ENCODE results near the gene BPIFB1. TPM values are rescaled to one million over a fixed set of nuclear protein-coding genes. Genes with fewer than 3 reads are reported as not detected.

The BPIFB1 gene
- polyA plus RNA-seq, 4 donors: 2.6 TPM; not detected in 3

DNA sequence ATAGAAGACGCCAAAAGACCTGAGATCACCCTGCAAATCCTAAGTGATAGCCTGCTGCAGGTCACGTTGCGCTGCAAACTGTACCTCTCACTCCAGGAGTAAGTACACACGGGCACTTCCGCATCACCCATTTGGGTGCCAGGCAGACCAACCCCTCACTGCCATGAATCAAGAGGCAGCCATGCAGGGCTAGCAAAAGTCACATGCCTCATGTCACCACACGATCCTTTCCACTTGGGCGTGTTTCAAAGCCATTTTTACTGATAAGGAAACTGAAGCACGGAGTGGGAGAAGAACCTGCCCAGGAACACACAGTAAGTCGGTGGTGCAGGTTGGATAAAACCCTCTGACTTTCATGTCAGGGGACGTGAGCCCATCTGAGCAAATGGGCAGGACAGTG is 37.0 kb downstream of the BPIFB1 start:
- no peak for DNase-seq (ENCODE audit: low read depth in 4 of 4, low spot score in 3 of 4)

DNA sequence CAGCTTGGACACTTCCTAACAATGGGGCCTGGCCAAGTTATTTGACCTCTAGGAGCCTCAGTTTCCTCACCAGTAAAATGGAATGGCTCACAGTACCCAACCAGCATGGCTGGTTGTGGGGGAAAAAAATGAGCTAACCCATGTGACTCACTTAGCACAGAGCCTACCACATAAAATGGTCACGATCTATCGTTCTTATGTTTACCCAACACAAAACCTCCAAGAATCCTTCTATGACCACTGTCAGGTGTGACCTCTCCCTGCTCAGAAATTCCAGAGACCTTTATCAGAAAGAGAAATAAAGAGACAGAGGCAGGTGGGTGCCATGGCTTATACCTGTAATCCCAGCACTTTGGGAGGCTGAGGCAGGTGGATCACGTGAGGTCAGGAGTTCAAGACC is 39.4 kb downstream of the BPIFB1 start:
- DNase-seq (ENCODE audit: low read depth in 4 of 4, low spot score in 3 of 4): no peak

DNA sequence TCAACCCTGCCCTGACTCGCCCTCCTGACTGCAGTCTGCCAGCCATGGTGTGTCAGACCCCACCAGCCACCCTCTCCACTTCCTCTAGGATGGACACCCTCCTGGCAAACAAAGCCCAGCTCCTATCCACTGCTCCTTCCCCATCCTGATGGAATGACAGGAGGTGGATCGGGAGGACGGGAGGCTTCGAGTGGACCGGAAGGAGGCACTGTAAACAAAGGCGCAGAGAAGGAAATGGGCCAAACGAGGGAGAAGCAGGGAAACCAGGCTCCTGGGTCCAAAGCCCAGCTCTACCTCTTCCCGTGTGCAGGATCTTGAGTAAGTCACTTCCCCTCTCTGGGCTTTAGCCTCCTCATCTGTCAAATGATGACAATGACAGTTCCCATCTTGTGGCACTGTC is 40.2 kb downstream of the BPIFB1 start:
- no peak for DNase-seq (ENCODE audit: low read depth in 4 of 4, low spot score in 3 of 4)

DNA sequence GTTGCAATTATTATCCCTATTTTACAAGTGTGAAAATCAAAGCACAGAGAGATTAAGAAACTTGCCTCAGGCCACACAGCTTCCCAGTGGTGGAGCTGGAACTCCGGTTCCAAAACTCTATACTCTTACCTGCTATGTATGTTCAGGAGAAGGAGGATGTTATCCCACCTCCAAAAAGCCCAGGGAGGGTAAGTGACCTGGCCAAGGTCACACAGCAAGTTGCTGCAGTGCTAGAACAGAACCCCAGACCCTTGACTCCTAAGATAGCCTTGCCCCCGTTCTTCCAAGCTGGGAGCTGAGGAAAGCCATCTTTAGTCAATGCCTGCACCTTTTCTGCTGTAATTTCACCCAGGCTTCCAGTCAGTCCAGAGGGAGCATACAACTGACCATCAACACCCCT is 42.3 kb downstream of the BPIFB1 start:
- DNase-seq (ENCODE audit: low read depth in 4 of 4, low spot score in 3 of 4): no peak

DNA sequence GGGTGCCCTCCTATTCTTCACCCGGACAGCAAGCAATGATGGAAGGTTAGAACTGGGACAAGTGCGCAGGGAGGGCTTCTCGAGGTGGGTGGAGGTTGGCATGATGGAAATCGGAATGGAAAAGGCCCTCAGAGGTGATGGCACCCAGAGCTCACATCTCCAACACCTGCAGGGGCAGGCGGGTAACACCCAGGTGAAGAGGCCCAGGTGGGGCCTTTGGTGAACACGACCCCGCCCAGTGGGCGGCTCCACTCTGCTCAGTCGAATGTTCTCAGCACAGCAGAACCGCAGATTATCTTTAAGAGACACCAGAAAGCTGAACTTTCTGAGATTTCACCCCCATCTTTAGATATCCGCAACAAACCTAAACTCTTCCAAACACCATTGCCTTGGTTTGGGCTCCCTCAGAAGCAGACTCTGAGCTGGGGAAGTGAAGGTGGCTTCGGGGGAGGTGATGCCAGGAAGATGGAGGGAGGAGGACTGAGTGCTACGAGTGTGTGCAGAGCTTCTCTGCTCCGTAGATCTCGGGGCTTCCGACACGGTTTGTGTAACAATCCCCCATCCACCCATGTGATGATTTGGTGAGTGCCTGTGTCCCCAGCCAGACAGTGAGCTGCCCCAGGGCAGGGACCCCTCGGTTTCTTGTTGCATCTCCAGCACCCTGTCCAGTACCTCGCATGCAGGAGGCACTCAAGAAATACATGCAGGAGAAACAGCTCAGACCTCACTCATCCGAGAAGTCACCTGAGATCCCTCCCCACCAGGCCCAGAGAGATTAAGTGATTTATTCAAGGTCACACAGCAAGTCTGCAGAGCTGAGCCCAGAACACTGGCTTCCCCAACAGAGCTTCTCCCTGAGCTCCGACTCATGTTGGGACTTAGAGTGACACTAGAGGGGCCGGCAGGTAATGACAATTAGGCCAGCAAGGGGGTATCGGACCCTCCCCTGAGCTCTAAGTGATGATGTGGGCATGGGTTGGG is 45.4 kb downstream of the BPIFB1 start:
- DNase-seq (ENCODE audit: low read depth in 4 of 4, low spot score in 3 of 4): no peak

DNA sequence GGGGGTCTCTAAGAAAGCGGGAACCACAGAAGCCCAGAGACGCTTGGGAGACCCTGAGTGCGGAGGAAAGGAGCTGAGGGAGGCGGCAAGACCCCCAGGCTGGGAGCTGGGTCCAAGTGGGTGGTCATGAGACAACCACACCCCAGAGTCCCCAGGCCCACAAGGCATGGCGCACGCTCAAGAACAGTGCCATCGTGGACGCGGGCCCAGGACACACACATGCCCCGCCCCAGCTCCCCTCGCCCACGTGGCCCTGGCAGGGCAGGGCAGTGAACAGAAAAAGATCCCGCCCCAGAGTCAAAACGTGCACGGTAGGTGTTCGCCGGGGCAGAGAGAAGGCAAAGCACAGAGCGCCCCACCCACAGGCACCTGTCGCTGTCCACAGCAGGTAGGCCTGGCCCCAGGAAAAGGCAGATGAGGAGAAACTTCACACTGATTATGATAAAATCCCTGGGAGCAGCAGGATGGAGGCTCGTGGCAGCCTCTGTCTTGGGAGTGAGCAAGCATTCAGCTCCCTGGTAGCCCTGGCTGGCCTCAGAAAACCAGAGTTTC is 50.0 kb downstream of the BPIFB1 start:
- DNase-seq (ENCODE audit: low read depth in 4 of 4, low spot score in 3 of 4): no peak

DNA sequence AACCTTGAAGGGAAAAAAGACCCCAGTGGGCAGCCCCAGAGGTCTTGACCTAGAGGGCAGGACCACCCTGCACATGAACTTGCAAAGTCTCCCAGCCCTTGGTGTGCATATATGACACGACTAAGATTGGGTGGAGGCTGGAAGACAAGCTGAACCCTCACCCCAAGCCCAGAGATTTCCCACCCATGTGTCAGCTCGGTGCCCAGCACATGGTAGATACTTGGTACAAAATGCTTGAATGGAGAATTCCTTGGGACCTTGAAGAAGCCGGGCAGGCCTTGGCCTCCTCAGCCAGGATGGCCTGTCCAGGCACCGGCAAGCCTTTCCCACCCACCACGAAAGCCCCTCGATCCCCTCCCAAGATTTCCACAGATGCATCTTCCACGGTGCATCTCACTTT is 50.6 kb downstream of the BPIFB1 start:
- no peak for DNase-seq (ENCODE audit: low read depth in 4 of 4, low spot score in 3 of 4)

DNA sequence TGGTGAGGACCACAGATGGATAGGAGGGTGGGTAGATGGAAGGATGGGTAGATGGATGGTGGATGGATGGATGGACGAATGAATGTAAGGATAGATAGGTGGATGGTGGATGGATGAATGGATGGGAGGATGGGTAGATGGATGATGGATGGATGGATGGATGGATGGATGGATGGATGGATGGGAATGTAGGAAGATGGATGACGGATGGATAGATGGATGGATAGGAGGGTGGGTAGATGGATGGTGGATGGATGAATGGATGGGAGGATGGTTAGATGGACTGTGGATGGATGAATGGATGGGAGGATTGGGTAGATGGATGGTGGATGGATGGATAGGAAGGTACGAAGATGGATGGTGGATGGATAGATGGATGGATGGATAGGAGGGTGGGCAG is 51.1 kb downstream of the BPIFB1 start:
- DNase-seq (ENCODE audit: low read depth in 4 of 4, low spot score in 3 of 4): no peak

DNA sequence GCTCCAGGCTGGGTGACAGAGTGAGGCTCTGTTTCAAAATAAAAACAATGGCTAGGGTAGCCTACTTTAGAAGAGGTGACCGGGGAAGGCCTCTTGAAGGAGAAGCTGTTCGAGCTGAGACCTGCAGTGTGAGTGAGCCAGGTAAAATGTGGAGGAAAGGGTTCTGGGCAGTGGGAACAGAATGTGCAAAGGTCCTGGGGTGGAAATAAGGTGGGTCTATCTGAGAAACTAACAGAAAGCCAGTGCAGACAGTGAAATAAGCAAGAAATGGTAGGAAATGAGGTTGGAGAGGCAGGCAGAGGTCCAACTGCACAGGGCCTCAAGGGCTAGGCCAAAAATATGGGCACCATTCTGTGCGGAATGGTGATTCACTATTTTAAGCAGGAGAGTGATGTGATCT is 53.4 kb downstream of the BPIFB1 start:
- DNase-seq (ENCODE audit: low read depth in 4 of 4, low spot score in 3 of 4): no peak

DNA sequence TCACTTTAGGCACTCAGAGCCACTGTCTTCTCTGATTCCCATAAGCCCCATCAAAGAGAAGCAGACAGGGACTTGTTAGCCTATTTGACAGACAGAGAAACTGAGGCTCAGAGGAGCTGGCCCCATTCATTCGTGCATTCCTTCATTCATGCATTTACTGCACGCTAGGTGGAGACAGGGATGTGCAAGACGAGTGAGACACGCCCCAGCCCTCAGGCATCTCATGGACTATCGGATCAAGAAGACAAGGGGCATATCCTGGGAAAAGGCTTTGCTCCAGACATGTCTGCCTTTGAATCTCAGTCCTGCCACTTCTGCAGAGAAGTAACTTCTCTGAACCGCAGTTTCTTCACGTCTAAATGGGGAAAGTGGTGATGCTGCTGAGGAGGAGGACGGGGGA is 54.1 kb downstream of the BPIFB1 start:
- no peak for DNase-seq (ENCODE audit: low read depth in 4 of 4, low spot score in 3 of 4)

DNA sequence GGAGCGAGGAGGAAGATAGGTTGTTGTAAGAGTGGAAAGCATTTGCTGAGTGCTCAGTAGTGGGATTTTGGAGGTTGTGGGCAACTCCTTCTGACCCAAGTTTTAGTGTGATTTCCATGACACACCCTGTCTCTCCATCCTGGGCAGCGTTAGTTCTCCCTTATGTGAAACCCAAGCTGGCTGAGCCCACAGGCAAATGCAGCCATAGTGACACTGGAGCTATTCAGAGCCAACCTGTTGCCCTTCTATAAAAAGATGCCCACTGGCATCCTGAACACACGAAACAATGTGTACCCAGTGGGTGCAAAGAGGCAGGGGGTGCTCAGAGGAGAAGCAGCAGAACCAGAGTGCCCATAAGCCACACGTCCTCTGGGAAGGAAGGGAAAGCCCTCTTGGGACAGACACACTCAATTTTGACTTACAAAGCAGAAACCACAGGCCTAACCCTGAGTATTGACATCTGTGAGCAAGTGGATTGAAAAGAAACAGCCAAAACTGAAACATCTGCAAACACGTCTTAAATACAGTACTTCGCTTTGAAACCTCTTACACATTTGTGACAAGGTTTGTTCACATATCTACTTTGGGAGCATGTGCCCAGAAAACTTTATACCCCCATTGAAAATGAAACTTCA is 54.6 kb downstream of the BPIFB1 start:
- DNase-seq (ENCODE audit: low read depth in 4 of 4, low spot score in 3 of 4): no peak

DNA sequence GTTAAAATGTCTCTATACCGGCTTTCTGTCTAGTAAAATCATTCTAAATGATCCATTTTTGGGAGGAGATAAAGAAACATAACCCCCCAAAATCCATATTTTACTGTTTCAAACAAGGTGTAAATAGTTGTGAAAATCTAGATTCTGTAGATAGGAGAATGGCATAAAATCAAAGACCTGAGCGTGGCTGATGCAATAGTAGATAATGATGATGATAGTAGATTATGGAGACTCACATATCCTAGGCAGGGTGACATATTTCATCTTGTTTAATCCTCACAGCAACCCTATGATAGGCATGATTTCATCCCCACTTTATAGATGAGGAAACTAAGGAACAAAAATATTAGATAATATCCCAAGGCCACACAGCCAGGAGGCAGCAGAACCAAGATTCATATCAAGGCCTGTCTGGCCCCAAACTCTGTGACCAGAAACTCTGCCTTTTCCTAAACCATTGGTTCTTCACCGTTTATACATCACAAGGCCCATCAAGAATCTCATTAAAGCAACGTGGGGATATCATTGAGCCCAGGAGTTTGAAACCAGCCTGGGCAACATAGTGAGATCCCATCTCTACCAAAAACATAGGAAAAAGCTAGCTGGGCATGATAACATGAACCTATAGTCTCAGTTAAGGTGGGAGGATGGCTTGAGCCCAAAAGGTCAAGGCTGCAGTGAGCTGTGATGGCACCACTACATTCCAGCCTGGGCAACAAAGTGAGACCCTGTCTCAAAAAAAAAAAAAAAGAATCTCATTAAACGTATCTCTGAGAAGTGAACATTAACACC is 55.6 kb downstream of the BPIFB1 start:
- no peak for DNase-seq (ENCODE audit: low read depth in 4 of 4, low spot score in 3 of 4)

DNA sequence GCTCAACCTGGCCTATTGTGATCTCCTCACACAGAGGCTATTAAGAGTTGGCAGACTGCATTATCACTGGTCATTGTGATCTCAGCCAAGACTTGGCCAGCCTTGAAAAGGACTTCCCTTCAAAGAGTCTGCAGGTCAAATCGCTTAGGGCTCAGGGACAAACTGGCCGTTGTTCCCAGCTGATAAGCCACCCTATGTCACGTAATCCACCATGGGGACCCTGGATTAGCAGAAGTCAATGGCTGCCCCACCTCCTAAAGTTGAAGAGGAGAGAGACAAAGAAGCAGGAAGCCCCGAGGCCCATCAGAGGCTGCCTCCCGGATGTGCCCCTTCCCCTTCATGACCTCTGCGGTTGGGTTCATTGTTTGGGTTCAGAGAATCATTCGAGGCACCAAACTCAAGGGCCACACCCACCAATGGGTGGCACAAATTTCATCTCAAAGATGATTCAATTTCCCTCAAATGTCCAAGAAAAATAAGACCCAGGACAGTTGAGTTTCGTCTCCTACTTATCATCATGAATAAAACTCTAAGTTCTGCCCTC is 56.6 kb downstream of the BPIFB1 start:
- no peak for DNase-seq (ENCODE audit: low read depth in 4 of 4, low spot score in 3 of 4)

DNA sequence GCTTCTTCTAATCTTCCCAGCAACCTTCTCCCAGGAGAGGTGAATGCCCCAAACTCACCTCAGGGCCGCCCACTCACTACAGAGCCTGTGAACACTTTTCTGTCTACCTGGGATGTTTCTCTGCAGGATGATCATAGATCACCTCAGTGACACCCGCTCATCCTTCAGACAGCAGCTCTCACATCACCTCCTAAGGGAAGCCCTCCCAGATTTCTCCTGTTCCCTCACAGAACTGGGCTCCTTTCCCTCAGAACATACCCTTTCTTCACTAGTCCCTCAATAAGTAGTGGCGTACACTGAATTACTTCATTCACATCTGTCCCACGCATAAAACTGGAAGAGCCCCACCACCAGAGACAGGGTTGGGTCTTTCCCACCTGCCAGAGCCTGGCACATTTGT is 60.5 kb downstream of the BPIFB1 start:
- no peak for DNase-seq (ENCODE audit: low read depth in 4 of 4, low spot score in 3 of 4)

DNA sequence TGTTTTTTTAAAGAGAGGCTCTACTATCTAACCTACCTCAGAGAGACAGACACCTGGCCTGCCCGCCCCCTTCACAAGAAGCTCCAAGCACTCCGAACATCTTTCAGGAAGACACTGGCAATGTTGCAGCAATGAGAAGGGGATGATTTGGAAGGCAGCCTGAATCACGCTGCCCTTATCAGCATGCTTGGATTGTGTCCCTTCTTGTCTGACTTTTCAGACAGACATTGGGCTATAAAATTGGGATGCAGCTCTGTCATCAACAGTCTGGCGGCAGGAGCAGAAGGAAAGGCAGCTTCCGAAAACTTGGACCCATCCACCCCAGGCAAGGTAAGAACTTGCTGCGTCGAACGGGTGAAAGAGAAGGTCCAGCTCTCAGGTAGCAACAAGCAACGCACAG is 62.3 kb downstream of the BPIFB1 start:
- DNase-seq (ENCODE audit: low read depth in 4 of 4, low spot score in 3 of 4): no peak

DNA sequence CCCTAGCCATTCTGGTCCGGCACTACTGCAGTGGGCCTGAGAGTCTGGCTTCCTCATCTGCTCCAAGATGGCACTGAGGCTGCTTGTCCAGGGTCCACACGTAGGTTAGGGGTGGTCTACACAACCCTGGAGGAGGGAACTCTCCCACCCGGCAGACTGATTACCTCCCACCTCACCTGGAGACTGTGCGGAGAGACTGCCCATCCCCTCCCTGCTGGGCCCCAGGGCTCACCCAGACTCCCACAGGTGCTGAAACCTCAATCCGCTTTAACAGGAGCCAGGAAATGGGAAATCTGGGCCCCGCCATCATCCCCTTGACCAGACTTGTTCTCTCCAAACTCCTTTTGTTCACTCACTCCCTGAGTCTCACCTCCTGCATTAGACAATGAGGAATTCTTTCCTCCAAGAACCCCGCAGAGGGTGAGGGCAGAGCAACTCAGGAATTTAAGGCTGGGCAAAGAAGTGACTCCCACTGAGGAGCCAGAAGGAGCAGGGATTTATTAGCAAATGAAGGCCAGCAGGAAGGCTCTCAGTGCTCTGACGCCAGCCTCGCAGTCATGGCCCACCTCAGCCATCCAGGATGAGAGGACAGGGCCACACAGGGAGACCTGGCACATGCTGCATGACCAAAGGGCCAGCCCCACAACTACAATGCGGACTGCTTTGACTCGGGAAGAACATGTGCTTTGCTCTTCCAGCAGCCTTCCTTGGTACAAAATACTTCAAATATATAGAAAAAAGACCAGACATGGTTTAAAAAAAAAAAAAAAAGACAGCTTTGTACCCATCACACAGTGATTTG is 65.3 kb downstream of the BPIFB1 start:
- DNase-seq (ENCODE audit: low read depth in 4 of 4, low spot score in 3 of 4): no peak

DNA sequence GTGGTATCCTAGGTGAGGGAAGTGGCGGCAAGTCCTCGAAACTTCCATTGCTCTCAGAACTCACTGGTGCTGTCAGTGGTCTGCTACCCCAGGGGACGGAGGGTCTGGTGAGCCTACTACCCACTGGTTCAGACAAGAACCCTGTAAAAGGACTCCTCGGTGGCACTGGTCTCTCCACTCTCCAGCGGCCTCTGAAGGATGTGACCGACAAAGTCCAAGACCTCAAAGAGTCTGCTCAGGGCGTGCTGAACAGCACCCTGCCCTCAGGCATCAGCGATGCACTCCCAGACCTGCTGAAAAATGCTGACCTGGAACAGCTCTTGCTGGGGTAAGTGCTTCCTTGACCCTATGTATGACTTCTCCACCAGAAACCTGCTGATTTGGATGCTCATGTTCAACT is 66.5 kb downstream of the BPIFB1 start:
- DNase-seq (ENCODE audit: low read depth in 4 of 4, low spot score in 3 of 4): no peak

DNA sequence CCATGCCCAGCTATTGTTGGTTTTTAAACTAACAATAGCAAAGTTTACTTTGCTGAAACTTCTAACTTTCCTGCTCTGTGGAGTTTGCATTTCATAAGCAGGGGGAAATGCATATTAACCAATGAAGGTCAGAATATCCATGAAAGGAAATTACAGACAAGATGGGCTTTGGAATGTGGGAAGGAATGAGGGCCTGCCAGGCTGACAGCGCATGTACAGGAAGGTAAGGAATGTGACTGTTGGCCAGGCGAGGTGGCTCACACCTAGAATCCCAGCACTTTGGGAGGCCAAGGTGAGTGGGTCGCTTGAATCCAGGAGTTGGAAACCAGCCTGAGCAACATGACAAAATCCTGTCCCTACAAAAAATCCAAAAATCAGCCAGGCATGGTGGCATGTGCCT is 68.7 kb downstream of the BPIFB1 start:
- no peak for DNase-seq (ENCODE audit: low read depth in 4 of 4, low spot score in 3 of 4)

DNA sequence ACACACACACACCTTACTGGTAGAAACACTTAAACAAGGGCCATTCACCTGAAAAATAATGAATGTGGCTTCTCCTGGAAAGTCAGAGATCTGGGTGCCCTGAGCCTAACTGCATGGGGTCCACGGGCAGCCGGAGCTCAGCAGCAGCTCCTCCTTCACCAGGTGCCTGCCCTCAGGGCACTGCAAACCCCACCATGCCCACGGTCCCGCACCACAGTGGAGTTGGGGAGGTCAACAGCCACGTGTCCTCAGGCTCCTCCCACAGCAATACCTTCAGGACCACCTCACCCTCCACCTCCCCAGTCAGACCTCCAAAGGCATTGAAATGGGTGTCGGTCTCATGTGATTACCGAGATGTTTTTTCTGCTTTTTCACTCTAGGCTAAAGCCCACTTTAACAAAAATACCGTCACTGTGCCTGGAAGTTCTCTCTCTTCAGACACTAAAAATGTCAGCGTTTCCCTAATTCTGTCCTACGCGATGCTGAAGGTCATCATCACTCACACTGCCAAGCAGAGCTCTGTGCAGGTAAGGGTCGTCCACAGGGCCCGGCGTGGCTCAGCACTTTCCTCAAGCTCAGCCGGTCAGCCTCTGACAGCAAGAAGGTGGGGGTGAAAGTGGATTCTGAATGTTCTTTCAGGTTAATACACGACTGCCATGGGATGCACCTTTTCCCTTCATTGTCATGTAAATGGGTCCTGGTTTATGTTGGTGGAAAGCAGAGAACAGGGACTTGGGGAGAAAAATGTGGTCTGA is 69.4 kb downstream of the BPIFB1 start:
- no peak for DNase-seq (ENCODE audit: low read depth in 4 of 4, low spot score in 3 of 4)

Data from left renal pelvis (tissue), 4 donors.